Ovary (tissue), 9 donors: Measurements from ENCODE around the gene MMP10. TPM values are rescaled to one million over a fixed set of nuclear protein-coding genes. Genes with fewer than 3 reads are reported as not detected.

Experiments
- DNase-seq, 5 donors: peaks; one replicate each; pipeline ENCODE4 v3.0.0-alpha.2; 2019 to 2020
- H3K27ac ChIP-seq, 2 donors: fragments of 200-600 bp; one replicate each; pipeline versions ENCODE4 v1.5.1 to v1.8.0; 2019 to 2022
- H3K27me3 ChIP-seq: fragments of 200-600 bp; one replicate; pipeline ENCODE4 v1.8.0; 2022
- H3K36me3 ChIP-seq: fragments of 200-600 bp; sonication (generic); one replicate; pipeline ENCODE4 v1.5.1; 2019
- H3K4me1 ChIP-seq: one replicate; pipeline ENCODE4 v1.8.1; 2013; ENCODE audit warnings: mild to moderate bottlenecking, moderate library complexity; ENCODE audit not compliant: insufficient read depth
- H3K4me3 ChIP-seq: fragments of 200-600 bp; sonication (generic); one replicate; pipeline ENCODE4 v1.5.1; 2017
- H3K9me3 ChIP-seq, 2 donors: fragments of 200-600 bp in 1 of 2; sonication (generic) in 1 of 2; one replicate each; pipeline versions ENCODE4 v1.5.1 to v1.8.1; 2013 to 2019; ENCODE audit warnings: mild to moderate bottlenecking in 1 of 2, moderate library complexity in 1 of 2
- CTCF ChIP-seq, 3 donors: fragments of 450-650 bp in 2 of 3; fragments of 200-600 bp in 1 of 3; IDR thresholded peaks; one replicate each; pipeline versions ENCODE4 v1.5.1 to v1.8.0; 2016 to 2022; ENCODE audit warnings: antibody characterized with exemption in 3 of 3, mild to moderate bottlenecking in 1 of 3
- EP300 ChIP-seq: sonication (generic); formaldehyde crosslinking; IDR thresholded peaks from one replicate; pipeline ENCODE4 v1.6.1; 2017; ENCODE audit warnings: antibody characterized with exemption
- POLR2A ChIP-seq: fragments of 450-650 bp; IDR thresholded peaks from one replicate; pipeline ENCODE4 v1.6.1; 2017; ENCODE audit warnings: antibody characterized with exemption, mild to moderate bottlenecking, moderate library complexity
- WGBS, 3 donors: extraction: QIAGEN DNeasy Blood & Tissue Kit in 1 of 3; methylation state at CpG; one replicate each; pipeline versions ENCODE4 v1.1.5 to v1.1.7; 2013 to 2017; 5-methylcytosine and 5-hydroxymethylcytosine counted together
- intact Hi-C, 4 donors: fragments of 100-400 bp; cut with DNase I; formaldehyde crosslinking; loops; one replicate each; pipeline versions ENCODE4 v1.11.0 to v1.15.1; 2022 to 2023
- polyA plus RNA-seq, 2 donors: library from polyadenylated mRNA; stranded (reverse); fragments of 200-250 nt in 1 of 2; fragments of 350-450 nt in 1 of 2; fragmentation: Illumina TruSeq in 1 of 2; extraction: RNeasy Lipid Tissue Mini Kit (QIAGEN cat#74804) in 1 of 2; gene quantifications; one replicate each; pipeline ENCODE4 v1.2.3, GENCODE V29; 2013 to 2014
- total RNA-seq, 7 donors: library from RNA; depleted of rRNA in 2 of 7; stranded (reverse); fragments of >200 nt in 2 of 7; fragmentation: NEBNext Ultra II Directional in 3 of 7; extraction: Animal tissue kit (Norgen Biotek cat#: 25700) in 3 of 7; gene quantifications; one replicate each; pipeline versions ENCODE4 v1.1.0 to v1.2.4, GENCODE V29; 2016 to 2023
- donor health status: DM: no; HTN: no; CAD: no; lungs with moderate emphysema.
- donor health status: DM: no; HTN: no; CAD: no.
- donor health status: Bipolar disorder and iron deficiency.
- donor health status: DM: yes; HTN: yes; CAD: no.
- donor health status: DM: no; HTN: no; CAD: no.
- donor health status: DM: yes; HTN: yes; CAD: no.

MMP10 gene
- total and polyA plus RNA-seq, 9 donors: 0.61 to 1.1 TPM; not detected in 7

DNA sequence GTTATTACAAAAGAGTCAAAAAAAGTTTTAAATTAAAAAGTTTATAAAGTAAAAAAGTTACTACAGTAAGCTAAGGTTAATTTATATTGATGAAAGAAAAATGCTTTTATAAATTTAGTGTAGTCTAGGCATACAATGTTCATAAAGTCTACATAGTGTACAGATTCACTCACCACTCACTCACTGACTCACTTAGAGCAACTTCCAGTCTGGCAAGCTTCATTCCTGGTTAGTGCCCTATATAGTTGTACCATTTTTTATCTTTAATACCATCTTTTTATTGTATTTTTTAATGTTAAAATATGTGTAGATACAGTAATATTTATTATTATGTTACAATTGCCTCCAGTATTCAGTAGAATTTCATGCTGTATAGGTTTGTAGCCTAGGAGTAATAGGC is 2.6 kb upstream of the MMP10 start:
- no peak overlapping the region for H3K27ac ChIP-seq

DNA sequence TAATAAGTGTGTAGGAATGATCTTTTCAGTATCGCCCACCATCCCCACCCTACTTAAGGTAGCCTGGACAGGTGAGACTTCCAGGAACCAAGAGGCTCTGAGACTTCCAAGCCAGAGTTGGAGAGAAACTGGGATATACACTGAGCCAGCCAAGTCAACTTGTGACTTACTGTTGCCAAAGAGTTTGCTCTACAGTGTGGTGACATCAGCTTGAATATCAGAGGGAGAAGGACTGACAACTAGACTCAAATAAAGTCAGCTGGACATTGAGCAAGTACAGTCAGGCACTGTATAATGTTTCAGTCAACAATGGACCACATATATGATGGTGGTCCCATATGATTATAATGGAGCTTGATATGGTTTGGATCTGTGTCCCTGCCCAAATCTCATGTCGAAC is 1.2 kb upstream of the MMP10 start:
- H3K9me3 ChIP-seq: no peaks in the 10 kb centered on the region
- no peak overlapping the region for H3K27ac ChIP-seq
- no peaks in the 10 kb centered on the region for H3K4me1 ChIP-seq
- TF ChIP-seq CTCF (IDR thresholded peaks at IDR 0.05): no peak
- no peak for TF ChIP-seq POLR2A
- no peak for TF ChIP-seq EP300
- WGBS, 3 donors: 83 to 91% (median 90%) methylated on average over 2 of the region's 2 CpGs
- no peak overlapping the region for H3K4me3 ChIP-seq
- intact Hi-C loops: no loop called here
- H3K27me3 ChIP-seq: no peaks in the 10 kb centered on the region
- no peak for DNase-seq
- H3K36me3 ChIP-seq: no peaks in the 10 kb centered on the region

More for the DNA sequence above, 2.6 kb upstream of the MMP10 start:
- no peak for DNase-seq
- intact Hi-C loops: no loop called here
- TF ChIP-seq POLR2A: no peak
- Histone ChIP-seq H3K9me3 (no peaks in the 10 kb centered on the region), H3K36me3 (no peaks in the 10 kb centered on the region), H3K4me1 (no peaks in the 10 kb centered on the region), H3K27me3 (no peaks in the 10 kb centered on the region), H3K4me3 (no peak overlapping the region)

- no peak for TF ChIP-seq POLR2A
- TF ChIP-seq EP300: no peak
- no peak for TF ChIP-seq CTCF (IDR thresholded peaks at IDR 0.05)
- intact Hi-C loops: no loop called here
- WGBS, 3 donors: 79 to 81% (median 81%) methylated on average over 5 of the region's 5 CpGs
Measured at GRCh38 chr11:102776454-102776853, 4.0 kb downstream of the MMP10 start.

GRCh38 chr11:102773386-102773785 is 7.0 kb downstream of the MMP10 start:
- 39 to 48% (median 41%) methylated on average over 4 of the region's 4 CpGs for WGBS, 3 donors
- no peak for DNase-seq

More at GRCh38 chr11:102776454-102776853, 4.0 kb downstream of the MMP10 start:
- no peak overlapping the region for H3K4me3 ChIP-seq
- no peaks in the 10 kb centered on the region for H3K4me1 ChIP-seq
- no peak for DNase-seq
- H3K36me3 ChIP-seq: no peaks in the 10 kb centered on the region
- no peaks in the 10 kb centered on the region for H3K9me3 ChIP-seq
- no peaks in the 10 kb centered on the region for H3K27me3 ChIP-seq
- no peak overlapping the region for H3K27ac ChIP-seq

GRCh38 chr11:102771351-102771750 is 9.1 kb downstream of the MMP10 start:
- H3K4me1 ChIP-seq: no peaks in the 10 kb centered on the region
- no peak overlapping the region for H3K27ac ChIP-seq
- no peak for DNase-seq
- H3K4me3 ChIP-seq: no peak overlapping the region
- intact Hi-C loops: no loop called here
- H3K36me3 ChIP-seq: no peaks in the 10 kb centered on the region
- H3K27me3 ChIP-seq: no peaks in the 10 kb centered on the region
- no peaks in the 10 kb centered on the region for H3K9me3 ChIP-seq
- no peak for TF ChIP-seq CTCF (IDR thresholded peaks at IDR 0.05)
- no peak for TF ChIP-seq POLR2A
- TF ChIP-seq EP300: no peak
- WGBS, 3 donors: 63 to 72% (median 67%) methylated on average over 1 of the region's 1 CpG

More at GRCh38 chr11:102773386-102773785, 7.0 kb downstream of the MMP10 start:
- no peak for TF ChIP-seq EP300
- TF ChIP-seq CTCF (IDR thresholded peaks at IDR 0.05): no peak
- no peak for TF ChIP-seq POLR2A
- Histone ChIP-seq H3K27me3 (no peaks in the 10 kb centered on the region), H3K27ac (no peak overlapping the region), H3K4me1 (no peaks in the 10 kb centered on the region), H3K9me3 (no peaks in the 10 kb centered on the region), H3K4me3 (no peak overlapping the region), H3K36me3 (no peaks in the 10 kb centered on the region)
- intact Hi-C loops: no loop called here
